Measurements from ENCODE around the gene EXOSC2.

GRCh38 chr9:130751631-130752355 is 58.2 kb downstream of the EXOSC2 start:
- TF ChIP-seq NFIC (IDR thresholded peaks at IDR 0.05) (no peak), USF1 (IDR thresholded peaks at IDR 0.05) (no peak)

Measured in Ishikawa (cell line).